MM.1S (cell line): ENCODE data around the gene MAL.

Experiments
- DNase-seq: peaks from one replicate; pipeline ENCODE4 v3.0.0-alpha.2; 2015
- H2AFZ ChIP-seq: fragments of 300-600 bp; sonication (generic); 2 replicates; pipeline ENCODE4 v1.6.0; 2016; ENCODE audit warnings: antibody characterized with exemption, low read length
- H3F3A ChIP-seq: fragments of 300-600 bp; sonication (generic); 2 replicates; pipeline ENCODE4 v1.6.1; 2016; ENCODE audit warnings: mild to moderate bottlenecking, antibody characterized with exemption, low read length, moderate library complexity, mixed read lengths; ENCODE audit not compliant: insufficient read depth
- H3K27ac ChIP-seq: fragments of 300-600 bp; sonication (generic); 2 replicates; pipeline ENCODE4 v1.5.1; 2016; ENCODE audit warnings: mild to moderate bottlenecking, low read length
- H3K27me3 ChIP-seq: fragments of 300-600 bp; sonication (generic); replicated peaks from 2 replicates; pipeline ENCODE4 v1.6.0; 2016; ENCODE audit warnings: low read length; ENCODE audit not compliant: insufficient read depth
- H3K36me3 ChIP-seq: fragments of 300-600 bp; sonication (generic); replicated peaks from 2 replicates; pipeline ENCODE4 v1.6.1; 2016; ENCODE audit warnings: mild to moderate bottlenecking, low read length, mixed read lengths; ENCODE audit not compliant: insufficient read depth
- H3K4me1 ChIP-seq: fragments of 300-600 bp; sonication (generic); 2 replicates; pipeline ENCODE4 v1.6.1; 2016; ENCODE audit warnings: low read length, mixed read lengths
- H3K4me2 ChIP-seq: fragments of 300-600 bp; sonication (generic); 2 replicates; pipeline ENCODE4 v1.6.0; 2016; ENCODE audit warnings: low read depth, low read length
- H3K4me3 ChIP-seq: fragments of 300-600 bp; sonication (generic); 2 replicates; pipeline ENCODE4 v1.5.1; 2016; ENCODE audit warnings: low read length, mixed read lengths
- H3K79me2 ChIP-seq: fragments of 300-600 bp; sonication (generic); 2 replicates; pipeline ENCODE4 v1.6.1; 2016; ENCODE audit warnings: mixed run types, low read length, mixed read lengths
- H3K9ac ChIP-seq: fragments of 300-600 bp; sonication (generic); 2 replicates; pipeline ENCODE4 v1.6.1; 2016; ENCODE audit warnings: low read length, mixed read lengths
- H3K9me2 ChIP-seq: fragments of 300-600 bp; sonication (generic); replicated peaks from 2 replicates; pipeline ENCODE4 v1.6.1; 2016; ENCODE audit warnings: mild to moderate bottlenecking, low read length, mixed read lengths; ENCODE audit not compliant: insufficient read depth
- H3K9me3 ChIP-seq: fragments of 300-600 bp; sonication (generic); replicated peaks from 2 replicates; pipeline ENCODE4 v1.6.1; 2016; ENCODE audit warnings: mild to moderate bottlenecking, low read length, mixed read lengths; ENCODE audit not compliant: insufficient read depth
- H4K20me1 ChIP-seq: fragments of 300-600 bp; sonication (generic); 2 replicates; pipeline ENCODE4 v1.6.1; 2016; ENCODE audit warnings: mild to moderate bottlenecking, low read length, moderate library complexity, mixed read lengths; ENCODE audit not compliant: insufficient read depth
- CTCF ChIP-seq: fragments of 300-600 bp; sonication (generic); IDR thresholded peaks from 2 replicates; pipeline ENCODE4 v1.5.1; 2016; ENCODE audit warnings: antibody characterized with exemption, low read length, mixed read lengths
- EZH2 ChIP-seq: fragments of 300-600 bp; sonication (generic); optimal IDR thresholded peaks from 2 replicates; pipeline ENCODE3; 2017; ENCODE audit warnings: low read depth, mild to moderate bottlenecking, antibody characterized with exemption, low read length, mixed read lengths
- EZH2phosphoT487 ChIP-seq: fragments of 300-600 bp; sonication (generic); IDR thresholded peaks from 2 replicates; pipeline ENCODE4 v1.6.1; 2018; ENCODE audit warnings: antibody characterized with exemption, low read length

MAL gene

GRCh38 chr2:95029898-95030341, 4.4 kb downstream of the MAL start:
- DNase-seq = no peak
- H2AFZ ChIP-seq = no peak overlapping the region

GRCh38 chr2:95030496-95030895, 5.0 kb downstream of the MAL start:
- no peaks in the 10 kb centered on the region for H4K20me1 ChIP-seq
- no peaks in the 10 kb centered on the region for H3K9me3 ChIP-seq
- H3K9ac ChIP-seq = no peak overlapping the region
- H3K36me3 ChIP-seq = no peaks in the 10 kb centered on the region
- H3K4me1 ChIP-seq = no peaks in the 10 kb centered on the region
- no peaks in the 10 kb centered on the region for H3K9me2 ChIP-seq
- TF ChIP-seq CTCF (no peak), EZH2phosphoT487 (no peak), EZH2 (no peak)
- H3K27ac ChIP-seq = no peak overlapping the region
- H3K4me3 ChIP-seq = no peak overlapping the region
- H3K79me2 ChIP-seq = no peaks in the 10 kb centered on the region
- H3K4me2 ChIP-seq = no peak overlapping the region
- no peaks in the 10 kb centered on the region for H3K27me3 ChIP-seq
- no peak for DNase-seq
- no peaks in the 10 kb centered on the region for H3F3A ChIP-seq
- H2AFZ ChIP-seq = no peak overlapping the region

More at GRCh38 chr2:95029898-95030341, 4.4 kb downstream of the MAL start:
- Histone ChIP-seq H3K27ac (no peak overlapping the region), H3K9me2 (no peaks in the 10 kb centered on the region), H3F3A (no peaks in the 10 kb centered on the region), H3K9me3 (no peaks in the 10 kb centered on the region), H3K4me3 (no peak overlapping the region), H4K20me1 (no peaks in the 10 kb centered on the region), H3K9ac (no peak overlapping the region), H3K36me3 (no peaks in the 10 kb centered on the region), H3K4me1 (no peaks in the 10 kb centered on the region), H3K4me2 (no peak overlapping the region), H3K79me2 (no peaks in the 10 kb centered on the region), H3K27me3 (peaks cover 3% of the 10 kb centered on the region; the same call in 1 of the 2 replicates)
- no peak for TF ChIP-seq EZH2
- no peak for TF ChIP-seq EZH2phosphoT487
- TF ChIP-seq CTCF = no peak

- Histone ChIP-seq H2AFZ (no peak overlapping the region), H3F3A (no peaks in the 10 kb centered on the region), H3K36me3 (no peaks in the 10 kb centered on the region), H3K9me2 (no peaks in the 10 kb centered on the region), H3K27ac (no peak overlapping the region), H3K4me3 (no peak overlapping the region), H3K79me2 (no peaks in the 10 kb centered on the region), H3K4me2 (no peak overlapping the region), H3K4me1 (no peaks in the 10 kb centered on the region), H4K20me1 (no peaks in the 10 kb centered on the region), H3K9ac (no peak overlapping the region), H3K9me3 (no peaks in the 10 kb centered on the region), H3K27me3 (no peaks in the 10 kb centered on the region)
- TF ChIP-seq EZH2phosphoT487 (no peak), EZH2 (no peak), CTCF (no peak)
- no peak for DNase-seq
Observed at GRCh38 chr2:95031076-95031725, 5.7 kb downstream of the MAL start.
